GM19238 (cell line): Measurements from ENCODE around the gene PVALB.

Experiments
- DNase-seq: peaks from one replicate; pipeline ENCODE4 v3.0.0; 2011; ENCODE audit warnings: low spot score; ENCODE audit not compliant: insufficient read length

The PVALB gene

DNA sequence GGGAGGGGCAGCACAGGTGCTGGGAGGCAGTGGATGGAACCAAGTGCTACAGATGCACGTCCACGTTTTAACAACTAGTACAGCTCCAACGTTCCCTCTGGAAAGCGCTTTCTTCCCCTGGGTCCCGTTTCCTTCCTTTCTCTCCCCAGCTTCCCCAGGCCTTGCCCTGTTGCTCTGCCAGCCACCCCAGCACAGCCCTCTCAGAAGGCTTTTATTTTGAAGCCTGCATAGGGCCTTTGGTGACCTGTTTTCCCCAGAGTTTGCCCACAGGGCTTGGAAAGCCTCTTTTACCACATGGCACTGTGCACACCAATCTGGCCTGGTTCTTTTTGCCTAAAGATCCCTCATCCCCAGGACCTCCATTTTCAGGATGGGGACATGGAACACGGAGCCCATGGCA is 30.1 kb upstream of the PVALB start:
- no peak for DNase-seq

GRCh38 chr22:36846271-36846670 is 29.4 kb upstream of the PVALB start:
- DNase-seq: no peak

DNA sequence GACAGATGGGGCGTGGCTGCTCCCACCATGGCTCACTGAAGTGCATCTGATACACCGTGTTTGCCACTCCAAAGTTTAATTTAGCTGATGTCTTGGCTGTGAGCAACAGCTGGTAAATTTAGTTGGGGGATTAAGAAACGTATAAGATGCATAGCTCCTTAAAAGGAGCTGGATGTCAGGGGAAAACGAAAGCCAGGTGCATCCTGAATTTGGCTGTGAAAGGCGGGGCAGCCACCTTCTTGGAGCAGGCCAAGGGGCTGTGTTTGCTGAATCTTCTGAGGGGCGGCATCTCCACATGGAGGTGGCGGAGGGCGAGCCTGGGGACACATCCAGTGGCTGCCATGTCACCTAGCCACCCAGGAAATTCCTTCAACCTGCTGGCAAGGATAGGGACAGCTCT is 23.3 kb upstream of the PVALB start:
- DNase-seq: no peak

GRCh38 chr22:36839356-36840073 is 22.7 kb upstream of the PVALB start:
- no peak for DNase-seq

- no peak for DNase-seq
Measured at GRCh38 chr22:36838119-36839030, 21.5 kb upstream of the PVALB start.

- no peak for DNase-seq
Measured at GRCh38 chr22:36835903-36836302, 19.1 kb upstream of the PVALB start.

- no peak for DNase-seq
Measured at GRCh38 chr22:36833073-36833472, 16.2 kb upstream of the PVALB start.

DNA sequence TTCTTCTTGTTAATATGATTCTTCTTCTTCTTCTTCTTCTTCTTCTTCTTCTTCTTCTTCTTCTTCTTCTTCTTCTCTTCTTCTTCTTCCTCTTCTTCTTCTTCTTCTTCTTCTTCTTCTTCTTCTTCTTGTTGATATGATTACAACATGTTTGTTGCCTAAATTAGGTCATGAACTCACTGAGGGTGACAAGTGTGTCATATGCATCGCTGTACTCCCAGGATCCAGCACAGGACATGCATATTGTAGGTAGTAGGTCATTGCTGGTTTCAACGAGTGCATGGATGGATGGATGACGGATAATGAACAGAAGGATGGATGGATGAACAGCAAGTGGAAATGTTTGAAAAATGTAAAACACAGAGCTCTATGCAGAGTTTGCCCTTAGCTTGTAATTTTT is 14.9 kb upstream of the PVALB start:
- DNase-seq: no peak

DNA sequence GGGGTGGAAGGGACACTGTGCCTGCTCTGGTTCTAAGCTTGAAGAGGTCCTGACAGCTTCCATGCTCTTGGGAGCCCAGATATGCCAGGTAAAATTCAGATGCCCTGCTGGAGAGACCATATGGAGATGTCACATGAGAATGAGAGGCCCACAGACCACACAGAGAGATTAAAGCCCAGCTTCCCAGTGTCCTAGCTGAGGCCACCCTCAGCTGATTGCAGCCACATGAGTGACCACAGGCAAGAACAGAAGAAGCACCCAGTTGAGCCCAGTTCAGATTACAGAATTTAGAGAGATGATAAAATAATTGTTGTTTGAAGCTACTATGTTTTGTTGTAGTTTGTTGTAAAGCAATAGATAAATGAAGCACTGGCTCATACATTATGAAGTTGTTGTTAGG is 14.4 kb upstream of the PVALB start:
- no peak for DNase-seq

- DNase-seq: no peak
Measured at GRCh38 chr22:36830601-36831000, 13.8 kb upstream of the PVALB start.

DNA sequence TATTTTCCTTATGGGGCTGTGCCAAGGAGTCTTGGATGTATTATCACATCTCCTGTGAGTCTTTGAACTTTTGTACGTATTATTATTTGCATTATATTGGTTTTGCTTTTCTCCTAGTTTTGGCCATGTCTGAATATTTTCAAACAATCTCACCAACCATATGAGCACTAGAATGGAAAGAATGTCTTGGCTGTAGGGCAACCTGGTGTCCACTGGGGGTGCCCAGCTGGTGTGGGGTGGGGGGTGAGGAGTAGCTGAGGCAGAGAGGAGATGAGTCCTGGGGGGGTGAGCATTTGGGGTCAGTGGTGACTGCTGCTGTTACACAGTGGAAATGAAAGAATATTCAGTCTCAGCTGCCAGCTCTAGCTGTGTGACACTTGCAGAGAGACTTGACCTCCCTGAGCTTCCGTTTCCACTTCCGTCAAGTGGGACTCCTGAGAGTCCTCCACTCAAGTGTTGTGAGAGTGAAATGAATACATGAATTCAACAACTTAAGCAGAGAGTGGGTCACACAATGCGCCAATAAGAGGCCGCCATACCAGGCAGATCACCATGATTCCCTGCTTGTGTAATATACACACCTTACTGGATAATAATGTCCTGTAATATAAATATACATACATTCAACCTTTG is 12.7 kb upstream of the PVALB start:
- DNase-seq: no peak

- no peak for DNase-seq
Measured at GRCh38 chr22:36828815-36829214, 12.0 kb upstream of the PVALB start.

GRCh38 chr22:36826262-36826661 is 9.4 kb upstream of the PVALB start:
- no peak for DNase-seq

DNA sequence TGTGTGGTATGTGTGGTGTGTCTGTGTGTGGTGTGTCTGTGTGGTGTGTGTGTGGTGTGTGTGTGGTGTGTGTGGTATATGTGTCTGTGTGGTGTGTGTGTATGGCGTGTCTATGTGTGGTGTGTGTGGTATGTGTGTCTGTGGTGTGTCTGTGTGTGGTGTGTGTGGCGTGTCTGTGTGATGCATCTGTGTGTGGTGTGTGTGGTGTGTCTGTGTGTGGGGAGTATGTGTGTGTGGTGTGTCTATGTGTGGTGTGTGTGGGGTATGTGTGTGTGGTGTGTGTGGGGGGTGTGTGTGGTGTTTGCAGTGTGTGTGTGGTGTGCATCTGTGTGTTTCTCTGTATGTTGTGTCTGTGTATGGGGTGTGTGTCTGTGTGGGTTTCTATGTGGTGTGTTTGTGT is 7.8 kb upstream of the PVALB start:
- DNase-seq: no peak

DNA sequence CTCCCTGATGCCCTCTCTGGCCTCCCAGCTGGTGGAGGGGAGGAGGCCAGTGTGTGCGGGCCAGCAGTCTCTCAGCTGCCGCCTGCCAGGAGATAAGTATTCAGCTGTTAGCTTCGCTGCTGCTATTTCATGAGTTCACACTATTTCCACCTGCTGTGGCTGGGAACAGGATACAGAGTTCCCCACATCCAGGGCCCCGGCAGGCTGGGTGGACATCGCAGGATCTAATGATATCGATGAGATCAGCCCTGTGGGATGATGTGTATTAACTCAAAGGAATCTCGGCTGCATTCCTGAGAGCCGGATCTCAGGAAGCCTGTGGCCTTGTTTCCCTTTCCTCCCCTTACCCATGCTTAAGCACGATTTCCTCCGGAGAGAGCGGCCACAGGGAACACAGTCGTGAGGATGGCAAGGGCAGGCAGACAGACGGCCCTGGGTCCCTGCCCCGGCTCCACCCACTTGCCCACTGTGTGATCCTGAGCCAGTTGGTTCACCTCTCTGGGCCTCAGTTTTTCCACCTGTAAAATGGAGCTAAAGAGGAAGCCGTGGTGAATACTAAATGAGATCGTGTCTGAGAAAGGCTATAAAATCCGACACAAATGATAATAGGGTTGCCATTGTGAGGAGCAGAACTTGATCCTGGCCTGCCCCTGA is 6.5 kb upstream of the PVALB start:
- no peak for DNase-seq

- DNase-seq: no peak
Measured at GRCh38 chr22:36822581-36822980, 5.7 kb upstream of the PVALB start.

- no peak for DNase-seq
Measured at GRCh38 chr22:36819112-36819511, 2.3 kb upstream of the PVALB start.

- no peak for DNase-seq
Measured at GRCh38 chr22:36818010-36818642, 1.3 kb upstream of the PVALB start.

- no peak for DNase-seq
Measured at GRCh38 chr22:36817525-36817848, 652 bp upstream of the PVALB start.

DNA sequence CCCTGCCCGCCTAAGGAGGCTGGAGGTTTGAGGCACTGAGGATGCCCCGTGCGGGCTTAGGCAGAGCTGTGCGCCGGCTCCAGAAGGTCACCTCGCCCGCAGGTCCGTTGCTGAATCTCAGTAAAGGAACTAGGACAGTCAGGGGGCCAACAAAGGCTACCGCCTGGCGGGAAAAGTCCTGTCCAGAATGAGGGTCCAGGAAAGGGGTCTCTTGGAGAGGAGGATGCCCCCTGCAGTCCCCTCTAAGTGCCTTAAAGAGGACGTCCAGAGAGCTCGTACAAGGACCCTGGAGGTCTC is 548 bp downstream of the PVALB start:
- DNase-seq: no peak

- no peak for DNase-seq
Measured at GRCh38 chr22:36815558-36816338, 1.1 kb downstream of the PVALB start.
